Measurements from ENCODE around the gene ORC6.
A peak's percentile ranks its signal among the peaks of the same experiment; 100 is the strongest.

ORC6 gene

DNA sequence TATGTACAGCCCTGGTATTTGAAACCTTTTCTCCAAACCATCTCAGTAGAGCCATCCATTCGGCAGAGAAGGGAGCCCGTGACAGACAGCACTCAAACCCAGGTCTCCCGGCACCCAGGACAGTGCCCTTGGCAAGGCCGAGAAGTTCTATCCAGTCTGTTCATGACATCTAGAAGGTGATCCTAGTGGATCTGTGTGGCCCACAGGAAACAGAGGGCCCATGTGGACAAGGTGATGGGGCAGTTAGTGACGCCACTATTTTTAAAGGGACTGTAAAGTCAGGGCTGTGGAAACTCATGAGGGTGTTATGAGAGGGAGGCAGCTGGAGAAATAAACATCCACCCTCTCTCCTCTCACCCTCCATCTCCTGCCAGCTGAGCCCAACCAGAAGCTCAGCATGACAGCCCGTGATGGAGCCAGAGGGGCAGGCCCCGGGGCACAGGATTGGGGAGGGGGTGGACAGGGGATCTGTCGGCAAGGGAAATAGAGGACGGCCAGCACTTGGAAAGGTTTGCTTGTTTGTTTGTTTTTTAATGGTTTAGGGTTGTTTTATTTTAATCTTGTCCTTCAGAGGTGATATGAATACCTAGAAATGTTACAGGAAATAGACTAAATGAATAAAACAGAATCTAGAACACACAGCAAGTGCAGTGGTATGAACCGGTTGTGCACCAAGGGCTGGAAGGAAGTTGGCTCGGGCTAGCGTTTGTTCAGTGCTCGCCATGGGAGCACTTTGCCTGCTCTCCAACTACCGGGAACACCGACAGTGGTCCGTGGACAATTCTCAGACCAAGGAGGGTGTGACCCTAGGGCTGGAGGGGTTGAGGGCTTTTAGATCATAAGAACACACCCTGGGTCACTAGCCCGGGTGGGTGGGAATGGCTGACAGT is 41.6 kb downstream of the ORC6 start:
- FAIRE-seq, result no peak
- no peak for DNase-seq (ENCODE audit: insufficient read length, low spot score)

DNA sequence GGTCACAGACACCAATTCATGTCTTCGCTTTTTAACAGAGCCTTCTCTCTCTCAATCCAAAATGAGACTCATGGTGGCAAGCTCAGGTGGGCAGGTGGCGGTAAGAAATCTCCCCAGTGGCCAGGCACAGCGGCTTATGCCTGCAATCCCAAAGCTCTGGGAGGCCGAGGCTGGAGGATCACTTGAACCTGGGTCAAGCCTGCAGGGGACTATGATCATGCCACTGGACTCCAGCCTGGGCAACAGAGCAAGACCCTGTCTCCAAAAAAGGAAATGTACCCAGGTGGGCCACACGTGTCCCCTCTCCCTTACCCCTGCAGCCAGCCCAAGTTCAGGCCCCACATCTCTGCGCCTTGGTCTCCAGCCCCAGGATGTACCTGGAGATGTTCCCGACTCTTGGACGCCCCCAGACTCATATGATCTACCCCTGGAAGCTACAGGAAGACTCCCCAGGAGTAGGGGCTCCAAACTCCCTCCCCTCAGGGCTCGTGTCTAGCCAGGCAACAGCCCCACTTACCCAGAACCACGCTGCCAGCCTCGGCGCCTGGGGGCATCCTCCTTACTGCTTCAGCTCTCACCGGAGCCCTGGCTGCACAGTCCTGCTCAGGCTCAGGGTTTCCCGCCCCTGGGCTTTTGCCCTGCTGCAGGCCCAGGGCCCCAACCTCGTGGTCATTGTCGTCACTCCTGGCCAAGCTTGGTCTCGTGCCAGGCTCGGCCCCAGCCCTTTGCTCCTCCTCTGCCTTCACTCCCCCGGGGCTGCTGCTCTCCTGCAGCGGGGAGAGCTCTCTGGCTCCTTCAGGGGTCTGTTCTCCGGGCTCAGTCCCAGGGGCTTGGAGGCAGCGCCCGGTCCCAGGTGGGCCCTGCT is 42.5 kb downstream of the ORC6 start:
- DNase-seq (ENCODE audit: insufficient read length, low spot score), result no peak
- no peak for FAIRE-seq

DNA sequence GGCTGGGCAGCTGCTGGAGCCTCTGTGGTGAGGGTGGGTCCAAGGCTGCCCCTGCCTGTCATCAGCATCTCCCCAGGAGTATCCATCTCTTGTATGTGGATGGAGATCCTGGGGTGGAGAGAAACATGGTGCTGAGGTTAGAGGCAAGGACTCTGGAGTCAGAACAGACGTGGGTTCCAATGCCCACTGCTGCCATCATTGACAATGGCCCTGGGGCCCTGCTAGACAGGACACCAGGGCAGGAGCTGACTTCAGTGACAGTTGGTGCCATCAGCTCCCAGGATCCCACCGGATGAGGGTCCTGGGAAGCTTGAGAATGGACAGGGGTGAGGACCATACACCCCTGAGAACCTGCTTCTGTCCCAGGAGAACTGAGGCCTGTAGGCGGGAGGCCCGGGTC is 43.1 kb downstream of the ORC6 start:
- FAIRE-seq (no peak), DNase-seq (ENCODE audit: insufficient read length, low spot score) (no peak)

DNA sequence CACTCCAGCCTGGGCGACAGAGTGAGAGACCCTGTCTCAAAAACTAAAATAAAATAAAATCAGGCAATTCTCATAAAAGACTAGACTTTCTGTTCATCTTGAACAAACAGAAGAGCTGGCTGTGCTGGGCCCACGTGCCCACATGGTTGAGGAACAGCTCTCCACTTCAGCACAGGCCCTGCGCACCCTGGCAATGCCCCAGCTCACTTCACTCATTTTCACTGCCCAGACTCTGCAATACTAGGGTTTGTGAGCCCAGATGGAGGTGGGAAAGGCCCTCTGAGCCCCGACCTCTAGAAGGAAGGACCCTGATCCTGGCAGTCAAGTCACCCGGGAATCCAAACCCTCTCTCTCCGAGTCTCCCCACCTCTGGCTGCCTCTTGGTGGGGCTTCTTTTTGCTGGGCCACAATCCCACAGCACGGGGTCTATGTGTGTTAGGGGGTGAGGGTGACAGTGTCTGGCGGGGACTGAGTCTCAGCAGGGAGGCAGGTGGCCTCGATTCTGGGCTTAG is 43.9 kb downstream of the ORC6 start:
- FAIRE-seq (no peak), DNase-seq (ENCODE audit: insufficient read length, low spot score) (no peak)

DNA sequence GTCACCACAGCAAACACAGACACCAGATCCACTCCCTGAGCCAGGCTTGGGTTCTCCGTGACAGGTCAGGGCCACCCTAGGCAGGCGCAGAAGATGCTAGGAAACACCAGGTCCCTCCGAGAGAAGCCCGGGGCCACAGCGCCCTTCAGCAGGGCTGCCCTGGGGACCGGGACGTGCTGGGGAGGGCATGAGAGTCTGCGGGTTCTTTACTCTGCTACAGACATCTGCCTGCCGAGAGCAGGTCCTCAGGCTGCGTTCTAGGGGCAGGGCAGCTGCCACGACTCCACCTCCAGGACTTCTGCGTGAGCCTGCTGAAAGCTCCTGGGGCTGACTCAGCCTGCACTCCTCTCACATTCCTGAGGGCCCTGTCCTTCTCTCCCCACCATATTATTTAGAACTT is 47.2 kb downstream of the ORC6 start:
- no peak for FAIRE-seq

DNA sequence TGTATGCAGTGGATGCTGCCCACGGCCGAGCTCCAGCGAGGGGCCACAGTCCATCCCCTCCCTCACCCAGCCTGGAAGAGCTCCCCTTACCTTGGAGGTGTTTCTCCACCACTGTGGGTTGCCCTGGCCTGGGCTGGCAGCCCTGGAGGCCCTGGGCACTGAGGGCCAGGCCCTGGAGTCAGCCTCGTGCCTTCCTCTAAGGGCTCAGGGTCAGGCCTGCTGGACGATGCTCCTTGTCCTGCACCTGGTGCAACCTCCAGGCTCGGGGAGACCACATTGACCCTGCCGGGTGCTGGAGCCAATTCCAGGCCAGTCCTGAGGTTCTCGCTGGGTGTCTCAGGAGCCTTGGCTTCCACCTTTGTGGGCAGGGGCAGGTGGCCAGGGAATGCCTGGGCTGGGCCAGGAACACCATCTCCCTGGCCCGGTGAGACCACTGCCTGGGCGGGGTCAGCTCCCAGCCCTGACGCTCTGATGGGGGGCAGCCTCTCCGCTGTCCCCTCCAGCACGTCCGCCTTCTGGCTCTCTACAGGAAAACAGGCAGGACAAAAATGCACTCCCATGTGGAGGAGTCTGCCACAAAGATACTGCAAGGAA is 48.3 kb downstream of the ORC6 start:
- no peak for FAIRE-seq
- no peak for DNase-seq (ENCODE audit: insufficient read length, low spot score)

More for the DNA sequence above, 47.2 kb downstream of the ORC6 start:
- no peak for DNase-seq (ENCODE audit: insufficient read length, low spot score)

DNA sequence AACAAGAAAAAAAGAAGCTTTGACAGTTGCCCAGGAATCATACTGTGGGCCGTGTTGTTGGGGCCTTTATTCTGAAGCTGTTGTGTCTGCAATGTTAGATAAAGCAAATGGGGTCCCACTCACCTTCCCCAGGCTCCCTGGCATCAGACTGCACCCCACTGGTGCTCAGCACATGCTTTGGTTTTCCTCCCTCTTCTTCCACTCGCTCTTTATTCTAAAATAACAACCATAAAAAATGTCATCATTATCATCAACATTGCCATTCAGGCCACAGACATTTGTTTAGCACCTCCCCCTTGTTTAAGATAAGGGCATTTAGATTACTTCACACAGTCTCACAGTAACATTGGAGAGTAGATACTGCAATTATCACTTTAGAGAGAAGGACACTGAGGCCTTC is 50.5 kb downstream of the ORC6 start:
- DNase-seq (ENCODE audit: insufficient read length, low spot score), result no peak
- FAIRE-seq, result no peak

DNA sequence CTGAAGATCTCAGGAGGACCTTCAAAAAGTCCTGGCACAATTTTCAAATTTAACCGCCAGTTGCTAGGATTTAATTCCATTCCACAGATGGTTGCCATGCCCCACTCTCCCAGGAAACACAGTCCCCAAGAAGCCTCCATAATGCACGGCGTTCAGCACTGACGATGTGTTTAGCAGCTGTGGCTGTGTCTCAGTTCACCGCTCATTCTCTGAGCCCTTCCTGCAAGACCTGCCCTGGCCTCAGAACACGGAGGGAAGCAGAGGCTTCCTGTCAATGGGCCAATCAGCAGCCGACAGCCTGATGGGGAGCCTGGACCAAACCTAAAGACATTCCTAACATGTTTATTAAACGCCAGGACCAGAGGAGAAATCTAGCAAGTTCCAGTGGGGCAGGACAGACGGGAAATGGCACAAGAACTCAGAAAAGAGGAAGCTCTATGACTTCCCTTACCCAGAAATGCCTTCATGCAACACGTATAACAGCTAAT is 53.8 kb downstream of the ORC6 start:
- FAIRE-seq (no peak), DNase-seq (ENCODE audit: insufficient read length, low spot score) (no peak)

DNA sequence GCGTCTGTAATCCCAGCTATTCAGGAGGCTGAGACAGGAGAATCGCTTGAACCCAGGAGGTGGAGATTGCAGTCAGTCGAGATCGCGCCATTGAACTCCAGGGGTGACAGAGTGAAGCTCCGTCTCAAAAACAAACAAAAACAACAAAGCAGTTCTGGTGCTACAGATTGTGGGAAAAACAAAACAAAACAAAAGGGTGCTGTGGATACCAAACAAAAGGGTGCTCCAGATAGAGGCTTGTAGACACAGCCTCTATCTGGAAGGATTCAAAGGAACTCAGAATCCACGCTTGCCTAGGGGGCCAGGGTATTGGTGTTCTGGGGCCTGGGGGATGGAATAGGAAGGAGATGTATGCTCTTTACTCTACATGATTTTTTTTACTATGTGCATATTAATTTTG is 56.2 kb downstream of the ORC6 start:
- DNase-seq (ENCODE audit: insufficient read length, low spot score), result no peak
- no peak for FAIRE-seq

DNA sequence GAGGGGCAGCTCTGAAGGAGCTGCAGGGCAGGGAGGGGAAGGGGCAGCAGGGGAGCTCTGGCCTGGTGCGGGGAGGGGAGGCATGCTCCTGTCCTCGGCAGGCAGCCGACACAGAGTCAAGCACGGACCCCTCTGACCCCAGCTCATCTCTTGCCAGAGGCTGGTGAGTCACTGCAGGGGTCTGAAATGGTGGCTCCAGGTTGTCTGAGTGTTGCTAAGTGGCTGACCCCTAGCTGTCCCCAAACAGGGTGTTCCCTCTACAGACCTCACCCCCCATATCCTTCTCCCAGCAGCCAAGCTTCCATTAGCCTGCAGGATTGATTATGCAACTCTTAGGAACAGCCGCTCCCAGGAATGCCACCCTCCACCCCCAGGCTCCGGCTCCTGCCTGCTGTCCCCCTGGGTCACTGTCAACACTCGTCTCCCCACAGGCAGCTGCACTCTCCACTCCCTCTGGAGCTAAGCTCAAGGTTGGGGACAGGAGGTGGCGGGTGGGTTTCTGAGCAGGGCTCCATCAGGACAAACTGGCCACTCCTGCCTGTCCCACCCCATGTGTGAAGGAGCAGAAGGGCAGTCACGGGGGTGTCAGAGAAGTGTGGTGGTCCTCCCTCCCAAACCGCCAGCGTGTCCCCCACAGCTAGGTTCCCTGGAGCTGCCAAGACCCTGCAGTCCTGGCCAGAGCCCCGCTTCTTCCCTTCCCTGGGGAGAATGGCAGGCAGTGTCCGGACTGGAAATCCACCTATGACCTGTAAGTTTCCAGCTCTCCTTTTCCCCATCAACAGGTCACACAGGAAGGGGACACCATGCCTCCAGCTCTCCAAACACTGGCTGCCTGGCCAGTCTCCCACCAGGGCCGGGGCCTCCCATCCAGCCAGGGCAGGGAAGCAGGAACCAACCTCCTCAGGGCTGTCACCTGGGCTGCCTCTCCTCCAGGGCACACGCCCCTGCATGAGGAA is 57.6 kb downstream of the ORC6 start:
- FAIRE-seq, result no peak
- DNase-seq (ENCODE audit: insufficient read length, low spot score), result peak; percentile 48
